ENCODE data around the gene RASGRF1.

Gene RASGRF1

DNA sequence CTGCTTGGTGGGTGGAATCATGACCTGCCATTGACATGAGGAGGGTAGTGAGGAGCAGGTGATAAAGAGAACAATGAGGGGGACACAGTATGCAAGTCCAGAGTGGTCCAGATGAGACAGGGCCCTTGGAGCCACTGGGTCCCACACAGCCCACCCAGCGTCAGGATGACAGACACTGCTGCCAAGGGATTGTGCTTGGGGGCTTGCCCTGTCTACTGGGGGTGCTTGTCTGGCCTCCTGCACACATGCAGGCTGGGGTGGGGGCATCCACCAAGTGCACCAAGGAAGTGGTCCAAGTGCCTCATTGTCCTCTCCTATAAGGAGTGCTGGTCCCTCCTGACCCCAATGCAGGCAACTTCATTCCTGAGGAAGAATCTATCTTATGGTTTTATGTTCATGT, 106.5 kb downstream of the RASGRF1 start:
- H3K79me2 ChIP-seq (ENCODE audit: low read length) = no peaks in the 10 kb centered on the region

DNA sequence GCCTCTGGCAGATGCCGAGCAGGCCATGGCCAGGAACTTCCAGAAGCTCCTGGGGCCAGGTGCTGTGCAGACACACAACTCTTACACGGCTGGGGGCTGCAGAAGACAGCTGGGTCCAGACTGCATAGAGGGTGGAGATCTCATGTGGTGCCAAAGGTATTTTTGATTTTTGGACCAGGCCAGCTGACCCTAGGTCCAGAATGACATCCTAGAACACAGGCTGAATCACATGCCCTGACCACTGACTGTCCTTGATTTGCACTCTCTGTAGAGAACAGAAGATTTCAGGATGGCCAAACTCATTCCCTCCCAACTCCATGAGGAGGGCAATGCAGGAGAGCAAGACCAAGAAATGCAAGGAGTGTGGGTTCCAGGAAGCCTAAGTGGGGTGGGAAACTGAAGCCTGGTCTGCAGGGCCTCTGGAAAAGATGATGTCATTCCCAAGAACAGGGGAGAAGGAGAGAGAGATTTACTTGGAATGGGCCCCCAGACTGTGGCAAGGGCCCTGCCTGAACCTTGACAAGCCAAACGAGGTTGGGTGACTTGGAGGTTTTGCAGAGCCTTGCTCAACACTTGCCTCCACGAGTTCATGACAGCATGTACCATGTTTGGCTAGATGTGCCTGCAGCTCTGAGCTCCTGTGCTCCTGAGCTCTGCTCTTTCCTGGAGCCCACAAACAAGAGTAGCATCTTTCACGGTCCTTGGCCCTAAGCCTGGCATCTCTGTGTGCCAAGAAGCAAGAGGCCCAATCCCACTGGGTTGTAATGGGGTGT, 107.2 kb downstream of the RASGRF1 start:
- H3K27ac ChIP-seq (ENCODE audit: low read length) = no peak overlapping the region
- no peaks in the 10 kb centered on the region for H4K20me1 ChIP-seq (ENCODE audit: insufficient read depth, low read length)
- H3K27me3 ChIP-seq (replicated peaks; ENCODE audit: insufficient read depth, low read length) = no peaks in the 10 kb centered on the region
- no peaks in the 10 kb centered on the region for H3F3A ChIP-seq (ENCODE audit: insufficient read depth, low read length)
- no peaks in the 10 kb centered on the region for H3K9me2 ChIP-seq (replicated peaks; ENCODE audit: insufficient read depth, low read length)
- H2AFZ ChIP-seq (ENCODE audit: low read length) = no peak overlapping the region
- no peak for DNase-seq
- H3K9ac ChIP-seq (ENCODE audit: low read length) = no peak overlapping the region
- TF ChIP-seq EZH2phosphoT487 (IDR thresholded peaks at IDR 0.05; ENCODE audit: low read length) (no peak), EZH2 (optimal IDR thresholded peaks at IDR 0.05; ENCODE audit: low read depth, low read length) (no peak)
- TF ChIP-seq, protein P1, sequence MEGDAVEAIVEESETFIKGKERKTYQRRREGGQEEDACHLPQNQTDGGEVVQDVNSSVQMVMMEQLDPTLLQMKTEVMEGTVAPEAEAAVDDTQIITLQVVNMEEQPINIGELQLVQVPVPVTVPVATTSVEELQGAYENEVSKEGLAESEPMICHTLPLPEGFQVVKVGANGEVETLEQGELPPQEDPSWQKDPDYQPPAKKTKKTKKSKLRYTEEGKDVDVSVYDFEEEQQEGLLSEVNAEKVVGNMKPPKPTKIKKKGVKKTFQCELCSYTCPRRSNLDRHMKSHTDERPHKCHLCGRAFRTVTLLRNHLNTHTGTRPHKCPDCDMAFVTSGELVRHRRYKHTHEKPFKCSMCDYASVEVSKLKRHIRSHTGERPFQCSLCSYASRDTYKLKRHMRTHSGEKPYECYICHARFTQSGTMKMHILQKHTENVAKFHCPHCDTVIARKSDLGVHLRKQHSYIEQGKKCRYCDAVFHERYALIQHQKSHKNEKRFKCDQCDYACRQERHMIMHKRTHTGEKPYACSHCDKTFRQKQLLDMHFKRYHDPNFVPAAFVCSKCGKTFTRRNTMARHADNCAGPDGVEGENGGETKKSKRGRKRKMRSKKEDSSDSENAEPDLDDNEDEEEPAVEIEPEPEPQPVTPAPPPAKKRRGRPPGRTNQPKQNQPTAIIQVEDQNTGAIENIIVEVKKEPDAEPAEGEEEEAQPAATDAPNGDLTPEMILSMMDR (IDR thresholded peaks at IDR 0.05; ENCODE audit: low read length) = no peak
- H3K4me3 ChIP-seq (ENCODE audit: low read length) = no peak overlapping the region
- H3K4me2 ChIP-seq (ENCODE audit: low read depth, low read length) = no peak overlapping the region
- H3K36me3 ChIP-seq (replicated peaks; ENCODE audit: insufficient read depth, low read length) = no peaks in the 10 kb centered on the region
- H3K79me2 ChIP-seq (ENCODE audit: low read length) = no peaks in the 10 kb centered on the region
- no peaks in the 10 kb centered on the region for H3K9me3 ChIP-seq (replicated peaks; ENCODE audit: insufficient read depth, low read length)
- H3K4me1 ChIP-seq (ENCODE audit: low read length) = no peaks in the 10 kb centered on the region

More for the DNA sequence above, 106.5 kb downstream of the RASGRF1 start:
- no peak overlapping the region for H3K9ac ChIP-seq (ENCODE audit: low read length)
- no peak overlapping the region for H3K4me2 ChIP-seq (ENCODE audit: low read depth, low read length)
- H3K9me3 ChIP-seq (replicated peaks; ENCODE audit: insufficient read depth, low read length) = no peaks in the 10 kb centered on the region
- no peak overlapping the region for H3K27ac ChIP-seq (ENCODE audit: low read length)
- TF ChIP-seq EZH2 (optimal IDR thresholded peaks at IDR 0.05; ENCODE audit: low read depth, low read length) (no peak), EZH2phosphoT487 (IDR thresholded peaks at IDR 0.05; ENCODE audit: low read length) (no peak)
- TF ChIP-seq, protein P1 (IDR thresholded peaks at IDR 0.05; ENCODE audit: low read length) = no peak
- no peaks in the 10 kb centered on the region for H3K36me3 ChIP-seq (replicated peaks; ENCODE audit: insufficient read depth, low read length)
- H3K4me1 ChIP-seq (ENCODE audit: low read length) = 0 out of 2 replicates have a peak, but pooled peaks cover 3% of the 10 kb centered on the region
- no peaks in the 10 kb centered on the region for H3K9me2 ChIP-seq (replicated peaks; ENCODE audit: insufficient read depth, low read length)
- H2AFZ ChIP-seq (ENCODE audit: low read length) = no peak overlapping the region
- H3F3A ChIP-seq (ENCODE audit: insufficient read depth, low read length) = no peaks in the 10 kb centered on the region
- DNase-seq = no peak
- no peak overlapping the region for H3K4me3 ChIP-seq (ENCODE audit: low read length)
- H3K27me3 ChIP-seq (replicated peaks; ENCODE audit: insufficient read depth, low read length) = no peaks in the 10 kb centered on the region
- no peaks in the 10 kb centered on the region for H4K20me1 ChIP-seq (ENCODE audit: insufficient read depth, low read length)

DNA sequence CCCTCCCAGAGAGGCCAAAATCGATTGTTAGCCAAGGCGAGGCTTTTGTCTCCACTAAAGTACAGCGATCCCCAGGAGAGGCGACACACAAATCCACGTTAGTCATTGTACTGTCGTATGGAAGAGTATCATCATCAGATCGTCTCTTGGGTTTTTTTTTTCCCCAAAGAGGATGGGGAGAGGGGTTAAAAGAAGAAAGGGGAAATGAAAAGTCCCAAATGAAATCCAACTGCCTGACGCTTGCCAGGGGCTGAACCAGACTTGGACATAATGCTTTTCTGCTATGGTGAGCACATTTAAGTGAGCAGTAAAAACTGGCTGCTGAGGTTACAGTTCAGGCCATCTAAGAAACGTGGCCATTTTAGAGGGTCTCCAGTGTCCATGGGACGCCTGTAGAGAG, 107.8 kb downstream of the RASGRF1 start:
- H3K9me2 ChIP-seq (replicated peaks; ENCODE audit: insufficient read depth, low read length) = no peaks in the 10 kb centered on the region
- no peaks in the 10 kb centered on the region for H3K9me3 ChIP-seq (replicated peaks; ENCODE audit: insufficient read depth, low read length)
- no peak for DNase-seq
- H3K36me3 ChIP-seq (replicated peaks; ENCODE audit: insufficient read depth, low read length) = no peaks in the 10 kb centered on the region
- H3K4me2 ChIP-seq (ENCODE audit: low read depth, low read length) = no peak overlapping the region
- no peaks in the 10 kb centered on the region for H4K20me1 ChIP-seq (ENCODE audit: insufficient read depth, low read length)
- TF ChIP-seq EZH2phosphoT487 (IDR thresholded peaks at IDR 0.05; ENCODE audit: low read length) (no peak), EZH2 (optimal IDR thresholded peaks at IDR 0.05; ENCODE audit: low read depth, low read length) (no peak)
- TF ChIP-seq, protein P1 (IDR thresholded peaks at IDR 0.05; ENCODE audit: low read length) = no peak
- H3F3A ChIP-seq (ENCODE audit: insufficient read depth, low read length) = no peaks in the 10 kb centered on the region
- no peak overlapping the region for H2AFZ ChIP-seq (ENCODE audit: low read length)
- H3K79me2 ChIP-seq (ENCODE audit: low read length) = no peaks in the 10 kb centered on the region
- peaks cover 2% of the 10 kb centered on the region for H3K4me1 ChIP-seq (ENCODE audit: low read length)
- H3K27ac ChIP-seq (ENCODE audit: low read length) = no peak overlapping the region
- no peaks in the 10 kb centered on the region for H3K27me3 ChIP-seq (replicated peaks; ENCODE audit: insufficient read depth, low read length)
- no peak overlapping the region for H3K4me3 ChIP-seq (ENCODE audit: low read length)
- no peak overlapping the region for H3K9ac ChIP-seq (ENCODE audit: low read length)

Data from MM.1S (cell line).